H9 (cell line): ENCODE measurements around the gene TAF1C. TPM values are rescaled to one million over a fixed set of nuclear protein-coding genes. Genes with fewer than 3 reads are reported as not detected.

Source experiments
- DNase-seq: peaks from one replicate; pipeline ENCODE4 v3.0.0-alpha.2; 2017
- H2AFZ ChIP-seq: one replicate; pipeline ENCODE4 v1.6.1; 2013; ENCODE audit warnings: mild to moderate bottlenecking, low read length, control low read depth, moderate library complexity
- H2AK5ac ChIP-seq: 2 replicates; pipeline ENCODE4 v1.6.1; 2013; ENCODE audit warnings: low read length, control low read depth, mixed read lengths; ENCODE audit not compliant: insufficient read length
- H2BK120ac ChIP-seq: one replicate; pipeline ENCODE4 v1.6.1; 2013; ENCODE audit warnings: low read depth, mild to moderate bottlenecking, low read length, control low read depth, inconsistent platforms; ENCODE audit not compliant: poor library complexity, severe bottlenecking
- H2BK12ac ChIP-seq: 2 replicates; pipeline ENCODE4 v1.6.1; 2013; ENCODE audit warnings: low read length, control low read depth, mixed read lengths, low read depth; ENCODE audit not compliant: insufficient read length
- H2BK15ac ChIP-seq: 2 replicates; pipeline ENCODE4 v1.6.1; 2013; ENCODE audit warnings: low read depth, low read length, control low read depth
- H2BK20ac ChIP-seq: one replicate; pipeline ENCODE4 v1.6.1; 2013; ENCODE audit warnings: low read depth, mild to moderate bottlenecking, low read length, control low read depth, inconsistent platforms; ENCODE audit not compliant: poor library complexity, severe bottlenecking
- H2BK5ac ChIP-seq: 2 replicates; pipeline ENCODE4 v1.6.1; 2013; ENCODE audit warnings: low read length, control low read depth, mixed read lengths; ENCODE audit not compliant: insufficient read length
- H3K14ac ChIP-seq: 2 replicates; pipeline ENCODE4 v1.6.1; 2013; ENCODE audit warnings: low read length, control low read depth; ENCODE audit not compliant: insufficient read depth
- H3K18ac ChIP-seq: 2 replicates; pipeline ENCODE4 v1.6.1; 2013; ENCODE audit warnings: low read depth, mild to moderate bottlenecking, mixed read lengths, low read length, control low read depth; ENCODE audit not compliant: insufficient read length
- H3K23ac ChIP-seq: 2 replicates; pipeline ENCODE4 v1.6.1; 2013; ENCODE audit warnings: low read length, control low read depth, mixed read lengths, low read depth; ENCODE audit not compliant: insufficient read length
- H3K23me2 ChIP-seq: 2 replicates; pipeline ENCODE4 v1.6.1; 2013; ENCODE audit warnings: low read depth, mild to moderate bottlenecking, mixed read lengths, low read length, control low read depth; ENCODE audit not compliant: insufficient read length, poor library complexity, severe bottlenecking
- H3K27ac ChIP-seq: 2 replicates; pipeline ENCODE4 v1.5.1; 2013; ENCODE audit warnings: low read length, control low read depth, mixed read lengths, low read depth; ENCODE audit not compliant: insufficient read length
- H3K27me3 ChIP-seq: 2 replicates; pipeline ENCODE4 v1.6.1; 2013; ENCODE audit warnings: low read length, control low read depth, inconsistent platforms; ENCODE audit not compliant: insufficient read depth
- H3K4ac ChIP-seq: 2 replicates; pipeline ENCODE4 v1.6.1; 2013; ENCODE audit warnings: low read depth, mild to moderate bottlenecking, control low read depth, inconsistent platforms, low read length, moderate library complexity
- H3K4me1 ChIP-seq: 2 replicates; pipeline ENCODE4 v1.6.1; 2013; ENCODE audit warnings: low read length, control low read depth, inconsistent platforms; ENCODE audit not compliant: insufficient read depth
- H3K4me2 ChIP-seq: 2 replicates; pipeline ENCODE4 v1.6.1; 2013; ENCODE audit warnings: low read length, control low read depth, mixed read lengths; ENCODE audit not compliant: insufficient read length, insufficient read depth
- H3K56ac ChIP-seq: 2 replicates; pipeline ENCODE4 v1.6.1; 2013; ENCODE audit warnings: low read depth, mild to moderate bottlenecking, mixed read lengths, low read length, control low read depth; ENCODE audit not compliant: insufficient read length
- H3K79me1 ChIP-seq: 2 replicates; pipeline ENCODE4 v1.6.1; 2013; ENCODE audit warnings: low read depth, mild to moderate bottlenecking, moderate library complexity, low read length, control low read depth, inconsistent platforms; ENCODE audit not compliant: insufficient read depth, poor library complexity, severe bottlenecking
- H3K79me2 ChIP-seq: 2 replicates; pipeline ENCODE4 v1.6.1; 2013; ENCODE audit warnings: low read length, control low read depth, inconsistent platforms; ENCODE audit not compliant: insufficient read depth
- H3K9ac ChIP-seq: 2 replicates; pipeline ENCODE4 v1.6.1; 2013; ENCODE audit warnings: low read length, control low read depth, mixed read lengths; ENCODE audit not compliant: insufficient read length; ENCODE audit errors: extremely low read depth
- H3K9me3 ChIP-seq: one replicate; pipeline ENCODE4 v1.6.1; 2013; ENCODE audit warnings: low read depth, low read length, inconsistent platforms; ENCODE audit not compliant: control insufficient read depth
- H3T11ph ChIP-seq: one replicate; pipeline ENCODE4 v1.6.1; 2013; ENCODE audit warnings: mild to moderate bottlenecking, low read length, control low read depth, inconsistent platforms
- H4K20me1 ChIP-seq: one replicate; pipeline ENCODE4 v1.6.1; 2013; ENCODE audit not compliant: control insufficient read depth, insufficient read length, insufficient read depth
- H4K5ac ChIP-seq: 2 replicates; pipeline ENCODE4 v1.6.1; 2013; ENCODE audit warnings: low read depth, mild to moderate bottlenecking, mixed read lengths, low read length, control low read depth; ENCODE audit not compliant: insufficient read length
- H4K8ac ChIP-seq: replicated peaks from 2 replicates; pipeline ENCODE4 v1.6.1; 2013; ENCODE audit warnings: low read length, control low read depth, mixed read lengths, low read depth; ENCODE audit not compliant: insufficient read length
- H4K91ac ChIP-seq: 2 replicates; pipeline ENCODE4 v1.6.1; 2013; ENCODE audit warnings: low read depth, mild to moderate bottlenecking, moderate library complexity, mixed read lengths, low read length, control low read depth; ENCODE audit not compliant: insufficient read length
- H3K27ac Mint-ChIP-seq, 3 experiments: 2 replicates in 2 of 3; 3 replicates in 1 of 3; pipeline ENCODE4 v1.8.0; 2020 to 2021; ENCODE audit warnings: mixed read lengths in 3 of 3, mild to moderate bottlenecking in 1 of 3, moderate library complexity in 1 of 3
- H3K27me3 Mint-ChIP-seq: 2 replicates; pipeline ENCODE4 v1.8.0; 2021; ENCODE audit warnings: low read depth, mild to moderate bottlenecking, moderate library complexity, mixed read lengths
- H3K36me3 Mint-ChIP-seq, 3 experiments: 2 replicates in 2 of 3; 3 replicates in 1 of 3; pipeline ENCODE4 v1.8.0; 2020 to 2021; ENCODE audit warnings: low read depth in 3 of 3, mixed read lengths in 3 of 3; ENCODE audit not compliant: insufficient read depth in 1 of 3
- H3K4me1 Mint-ChIP-seq, 2 experiments: 2 replicates each; pipeline ENCODE4 v1.8.0; 2020; ENCODE audit warnings: mixed read lengths in 2 of 2
- H3K4me3 Mint-ChIP-seq, 2 experiments: 2 replicates in 1 of 2; 3 replicates in 1 of 2; pipeline ENCODE4 v1.8.0; 2020 to 2021; ENCODE audit warnings: mild to moderate bottlenecking in 2 of 2, mixed read lengths in 2 of 2, moderate library complexity in 1 of 2
- H3K9me3 Mint-ChIP-seq, 2 experiments: 2 replicates in 1 of 2; 3 replicates in 1 of 2; pipeline ENCODE4 v1.8.0; 2020; ENCODE audit warnings: mild to moderate bottlenecking in 2 of 2, mixed read lengths in 2 of 2, moderate library complexity in 1 of 2
- WGBS: extraction: QIAGEN DNeasy Blood & Tissue Kit; methylation state at CpG from one replicate; pipeline ENCODE4 v1.1.7; 2013; ENCODE audit warnings: missing lambda C conversion rate, low lambda C conversion rate, mixed read lengths; ENCODE audit not compliant: insufficient read length; ENCODE audit errors: extremely low coverage; 5-methylcytosine and 5-hydroxymethylcytosine counted together
- total RNA-seq: library from RNA; stranded (reverse); gene quantifications from 2 replicates; pipeline ENCODE4 v1.2.1, GENCODE V29; 2021
- TF ChIP-seq, protein P1 (sequence below): fragments of 200-600 bp; sonication (generic); conservative IDR thresholded peaks from 3 replicates; pipeline ENCODE4 v1.8.0; 2021; ENCODE audit warnings: antibody characterized with exemption, mild to moderate bottlenecking

The TAF1C gene
- total RNA-seq, 1 experiment from 2014 or later, result 78.6 TPM

DNA sequence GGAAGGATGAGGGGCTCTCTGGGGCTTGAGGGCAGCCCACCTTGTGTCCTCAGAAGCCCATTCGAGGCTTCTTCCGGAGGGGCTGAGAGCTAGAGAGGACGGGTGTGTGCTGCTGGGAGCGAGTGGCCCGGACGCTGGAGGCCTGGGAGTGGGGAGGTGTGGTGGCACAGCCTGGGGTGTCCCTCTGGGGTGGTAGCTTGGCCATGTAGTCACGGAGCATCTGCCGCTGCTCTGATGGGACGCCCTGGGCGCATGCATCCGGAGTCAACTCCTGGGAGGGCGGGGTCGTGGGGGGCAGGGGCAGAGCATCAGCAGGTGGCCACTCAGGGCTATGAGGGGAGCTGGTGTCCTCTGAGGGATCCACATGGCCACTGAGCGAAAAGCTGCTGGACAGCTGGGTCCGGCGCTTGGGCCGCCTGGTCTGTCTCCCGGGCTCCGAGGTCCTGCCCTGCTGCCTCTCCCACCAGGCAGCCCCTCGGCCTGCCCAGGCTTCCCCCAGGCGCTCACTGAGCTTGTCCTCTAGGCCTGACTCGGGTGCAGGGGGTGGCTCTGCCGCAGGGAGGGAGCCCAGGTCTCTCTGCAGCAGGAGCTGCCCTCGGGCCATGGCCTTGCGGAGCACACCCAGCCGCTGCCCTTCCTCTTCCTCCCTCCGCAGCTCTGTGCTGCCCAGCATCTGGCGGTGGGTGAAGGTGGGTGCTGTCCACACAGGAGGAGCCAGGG is 7.8 kb downstream of the TAF1C start:
- Histone ChIP-seq H3K9me3 (no peaks in the 10 kb centered on the region), H2BK12ac (no peak overlapping the region), H3K4me1 (no peaks in the 10 kb centered on the region), H3K4me2 (no peak overlapping the region), H4K91ac (no peak overlapping the region), H3K14ac (no peak overlapping the region), H3K27me3 (no peaks in the 10 kb centered on the region), H3K27ac (no peak overlapping the region), H2AFZ (no peak overlapping the region), H4K5ac (no peak overlapping the region), H3K79me2 (no peaks in the 10 kb centered on the region), H3K23me2 (no peaks in the 10 kb centered on the region), H3K18ac (no peak overlapping the region), H2BK20ac (no peak overlapping the region), H2AK5ac (no peak overlapping the region), H4K20me1 (no peaks in the 10 kb centered on the region), H4K8ac (no peak overlapping the region), H3K56ac (no peak overlapping the region), H3K4ac (no peak overlapping the region), H3T11ph (no peak overlapping the region), H3K79me1 (peaks cover under 1% of the 10 kb centered on the region), H2BK5ac (no peak overlapping the region), H2BK120ac (no peak overlapping the region), H3K23ac (no peak overlapping the region), H3K9ac (no peak overlapping the region), H2BK15ac (no peak overlapping the region)
- Mint-ChIP-seq H3K36me3 (peaks cover 10 to 52% (median 46%) of the 10 kb centered on the region in 3 experiments; a peak in 6 of 7 replicates), H3K9me3 (no peaks in the 10 kb centered on the region), H3K4me3 (no peak overlapping the region), H3K27me3 (peaks cover 3% of the 10 kb centered on the region; the same call in 1 of the 2 replicates), H3K4me1 (peaks cover 4 to 5% of the 10 kb centered on the region in 2 experiments), H3K27ac (no peak overlapping the region; a peak in 2 of 7 replicates)
- no peak for DNase-seq
- no CpG with 5 or more reads among the region's 28 CpGs for WGBS
- TF ChIP-seq, protein P1, sequence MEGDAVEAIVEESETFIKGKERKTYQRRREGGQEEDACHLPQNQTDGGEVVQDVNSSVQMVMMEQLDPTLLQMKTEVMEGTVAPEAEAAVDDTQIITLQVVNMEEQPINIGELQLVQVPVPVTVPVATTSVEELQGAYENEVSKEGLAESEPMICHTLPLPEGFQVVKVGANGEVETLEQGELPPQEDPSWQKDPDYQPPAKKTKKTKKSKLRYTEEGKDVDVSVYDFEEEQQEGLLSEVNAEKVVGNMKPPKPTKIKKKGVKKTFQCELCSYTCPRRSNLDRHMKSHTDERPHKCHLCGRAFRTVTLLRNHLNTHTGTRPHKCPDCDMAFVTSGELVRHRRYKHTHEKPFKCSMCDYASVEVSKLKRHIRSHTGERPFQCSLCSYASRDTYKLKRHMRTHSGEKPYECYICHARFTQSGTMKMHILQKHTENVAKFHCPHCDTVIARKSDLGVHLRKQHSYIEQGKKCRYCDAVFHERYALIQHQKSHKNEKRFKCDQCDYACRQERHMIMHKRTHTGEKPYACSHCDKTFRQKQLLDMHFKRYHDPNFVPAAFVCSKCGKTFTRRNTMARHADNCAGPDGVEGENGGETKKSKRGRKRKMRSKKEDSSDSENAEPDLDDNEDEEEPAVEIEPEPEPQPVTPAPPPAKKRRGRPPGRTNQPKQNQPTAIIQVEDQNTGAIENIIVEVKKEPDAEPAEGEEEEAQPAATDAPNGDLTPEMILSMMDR, result no peak
